ENCODE measurements around the gene CDH13. TPM values are rescaled to one million over a fixed set of nuclear protein-coding genes. Genes with fewer than 3 reads are reported as not detected.

The CDH13 gene
- total RNA-seq, 1 experiment from 2014 or later: 0.80 TPM

DNA sequence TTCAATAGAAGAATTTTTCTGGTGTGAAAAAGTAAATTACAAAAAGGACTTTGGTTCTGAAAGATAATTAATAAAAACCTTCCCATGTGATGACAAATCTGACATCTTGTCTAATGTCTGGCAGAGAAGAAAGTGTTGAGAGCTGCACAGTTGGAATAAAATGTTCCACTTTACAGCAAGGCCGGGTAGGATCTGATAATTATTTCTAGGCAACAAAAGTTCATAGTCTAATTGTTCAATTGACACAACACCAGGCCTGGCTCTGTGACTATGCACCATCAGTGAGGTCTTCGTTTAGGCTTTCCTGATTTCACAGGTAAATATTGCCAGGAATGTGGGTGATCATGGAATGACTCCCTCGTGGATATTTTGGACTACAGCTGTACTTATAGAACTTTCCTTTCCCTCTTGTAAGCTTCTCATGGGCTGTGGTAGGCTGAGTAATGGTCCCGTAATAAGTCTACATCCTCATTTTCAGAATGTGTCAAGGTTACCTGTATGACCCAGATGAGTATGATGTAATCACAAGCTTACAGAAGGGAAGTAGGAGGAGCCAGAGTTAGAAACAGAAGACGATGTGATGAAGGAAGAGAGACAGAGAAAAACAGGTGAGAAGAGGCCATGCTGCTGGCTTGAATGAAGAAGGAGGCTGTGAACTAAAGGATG is 217.0 kb downstream of the CDH13 start:
- no peak overlapping the region for H3K4me3 ChIP-seq (ENCODE audit: insufficient read depth, low read depth, low read length)
- no peaks in the 10 kb centered on the region for H3K36me3 ChIP-seq (replicated peaks; ENCODE audit: control insufficient read depth, insufficient read depth, low read length)
- no peak for DNase-seq
- no peaks in the 10 kb centered on the region for H3K27me3 ChIP-seq (ENCODE audit: control insufficient read depth, insufficient read depth, low read length)

DNA sequence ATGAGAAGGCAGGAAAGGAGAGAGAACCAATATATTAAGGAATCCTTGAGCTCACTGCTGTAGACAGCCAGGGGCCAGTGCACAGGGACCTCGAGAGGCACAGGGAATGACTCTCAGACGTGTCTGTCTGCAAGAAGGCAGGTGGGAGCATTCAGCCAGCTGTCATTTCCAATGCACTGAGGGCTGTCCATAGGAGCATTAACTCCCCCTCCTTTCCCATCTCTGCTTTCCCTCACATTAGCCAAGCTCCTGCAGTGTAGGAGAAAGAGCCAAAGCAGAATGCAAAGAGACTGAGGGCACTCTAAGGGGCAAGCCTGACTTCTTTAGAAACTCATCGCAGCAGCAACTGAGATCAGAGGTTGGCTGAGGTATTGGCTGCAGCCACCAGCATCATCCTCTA is 218.3 kb downstream of the CDH13 start:
- H3K27me3 ChIP-seq (ENCODE audit: control insufficient read depth, insufficient read depth, low read length): no peaks in the 10 kb centered on the region
- no peak for DNase-seq
- no peak overlapping the region for H3K4me3 ChIP-seq (ENCODE audit: insufficient read depth, low read depth, low read length)
- no peaks in the 10 kb centered on the region for H3K36me3 ChIP-seq (replicated peaks; ENCODE audit: control insufficient read depth, insufficient read depth, low read length)

GRCh38 chr16:82846806-82847205 is 220.0 kb downstream of the CDH13 start:
- no peak overlapping the region for H3K4me3 ChIP-seq (ENCODE audit: insufficient read depth, low read depth, low read length)
- H3K27me3 ChIP-seq (ENCODE audit: control insufficient read depth, insufficient read depth, low read length): no peaks in the 10 kb centered on the region
- DNase-seq: no peak
- H3K36me3 ChIP-seq (replicated peaks; ENCODE audit: control insufficient read depth, insufficient read depth, low read length): no peaks in the 10 kb centered on the region

DNA sequence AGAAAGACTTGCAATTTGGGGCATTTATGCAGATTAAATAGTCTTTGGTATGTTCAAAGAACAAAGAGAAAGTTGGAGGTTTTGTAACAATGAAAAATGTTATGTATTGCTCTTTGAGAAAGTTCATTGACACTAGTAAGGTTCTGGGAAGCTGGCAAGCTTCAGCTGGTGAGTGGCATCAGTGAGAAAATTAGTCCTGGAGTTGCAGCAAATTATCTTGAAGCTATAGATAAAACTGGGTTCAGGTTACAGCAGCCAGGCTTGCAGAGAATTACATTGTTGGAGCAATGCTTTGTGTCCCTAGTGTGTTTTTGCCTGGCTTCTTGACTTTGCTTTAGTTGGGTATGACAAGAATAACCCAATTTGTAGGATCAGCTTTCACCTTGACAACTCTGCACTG is 221.2 kb downstream of the CDH13 start:
- no peak for DNase-seq
- Histone ChIP-seq H3K36me3 (replicated peaks; ENCODE audit: control insufficient read depth, insufficient read depth, low read length) (no peaks in the 10 kb centered on the region), H3K4me3 (ENCODE audit: insufficient read depth, low read depth, low read length) (no peak overlapping the region), H3K27me3 (ENCODE audit: control insufficient read depth, insufficient read depth, low read length) (no peaks in the 10 kb centered on the region)

- DNase-seq: no peak
- H3K36me3 ChIP-seq (replicated peaks; ENCODE audit: control insufficient read depth, insufficient read depth, low read length): no peaks in the 10 kb centered on the region
- H3K4me3 ChIP-seq (ENCODE audit: insufficient read depth, low read depth, low read length): no peak overlapping the region
- no peaks in the 10 kb centered on the region for H3K27me3 ChIP-seq (ENCODE audit: control insufficient read depth, insufficient read depth, low read length)
Measured at GRCh38 chr16:82852388-82853008, 225.7 kb downstream of the CDH13 start.

GRCh38 chr16:82855471-82855870 is 228.7 kb downstream of the CDH13 start:
- no peak overlapping the region for H3K4me3 ChIP-seq (ENCODE audit: insufficient read depth, low read depth, low read length)
- H3K36me3 ChIP-seq (replicated peaks; ENCODE audit: control insufficient read depth, insufficient read depth, low read length): no peaks in the 10 kb centered on the region
- no peak for DNase-seq
- H3K27me3 ChIP-seq (ENCODE audit: control insufficient read depth, insufficient read depth, low read length): no peaks in the 10 kb centered on the region

- Histone ChIP-seq H3K4me3 (ENCODE audit: insufficient read depth, low read depth, low read length) (no peak overlapping the region), H3K27me3 (ENCODE audit: control insufficient read depth, insufficient read depth, low read length) (no peaks in the 10 kb centered on the region), H3K36me3 (replicated peaks; ENCODE audit: control insufficient read depth, insufficient read depth, low read length) (no peaks in the 10 kb centered on the region)
- DNase-seq: no peak
Measured at GRCh38 chr16:82857693-82858365, 231.1 kb downstream of the CDH13 start.

- Histone ChIP-seq H3K4me3 (ENCODE audit: insufficient read depth, low read depth, low read length) (no peak overlapping the region), H3K36me3 (replicated peaks; ENCODE audit: control insufficient read depth, insufficient read depth, low read length) (no peaks in the 10 kb centered on the region), H3K27me3 (ENCODE audit: control insufficient read depth, insufficient read depth, low read length) (no peaks in the 10 kb centered on the region)
- no peak for DNase-seq
Measured at GRCh38 chr16:82859662-82860061, 232.9 kb downstream of the CDH13 start.

- Histone ChIP-seq H3K36me3 (replicated peaks; ENCODE audit: control insufficient read depth, insufficient read depth, low read length) (no peaks in the 10 kb centered on the region), H3K27me3 (ENCODE audit: control insufficient read depth, insufficient read depth, low read length) (no peaks in the 10 kb centered on the region), H3K4me3 (ENCODE audit: insufficient read depth, low read depth, low read length) (no peak overlapping the region)
- no peak for DNase-seq
Measured at GRCh38 chr16:82860071-82860470, 233.3 kb downstream of the CDH13 start.

- H3K36me3 ChIP-seq (replicated peaks; ENCODE audit: control insufficient read depth, insufficient read depth, low read length): no peaks in the 10 kb centered on the region
- H3K27me3 ChIP-seq (ENCODE audit: control insufficient read depth, insufficient read depth, low read length): no peaks in the 10 kb centered on the region
- no peak for DNase-seq
- H3K4me3 ChIP-seq (ENCODE audit: insufficient read depth, low read depth, low read length): no peak overlapping the region
Measured at GRCh38 chr16:82862057-82862456, 235.3 kb downstream of the CDH13 start.

DNA sequence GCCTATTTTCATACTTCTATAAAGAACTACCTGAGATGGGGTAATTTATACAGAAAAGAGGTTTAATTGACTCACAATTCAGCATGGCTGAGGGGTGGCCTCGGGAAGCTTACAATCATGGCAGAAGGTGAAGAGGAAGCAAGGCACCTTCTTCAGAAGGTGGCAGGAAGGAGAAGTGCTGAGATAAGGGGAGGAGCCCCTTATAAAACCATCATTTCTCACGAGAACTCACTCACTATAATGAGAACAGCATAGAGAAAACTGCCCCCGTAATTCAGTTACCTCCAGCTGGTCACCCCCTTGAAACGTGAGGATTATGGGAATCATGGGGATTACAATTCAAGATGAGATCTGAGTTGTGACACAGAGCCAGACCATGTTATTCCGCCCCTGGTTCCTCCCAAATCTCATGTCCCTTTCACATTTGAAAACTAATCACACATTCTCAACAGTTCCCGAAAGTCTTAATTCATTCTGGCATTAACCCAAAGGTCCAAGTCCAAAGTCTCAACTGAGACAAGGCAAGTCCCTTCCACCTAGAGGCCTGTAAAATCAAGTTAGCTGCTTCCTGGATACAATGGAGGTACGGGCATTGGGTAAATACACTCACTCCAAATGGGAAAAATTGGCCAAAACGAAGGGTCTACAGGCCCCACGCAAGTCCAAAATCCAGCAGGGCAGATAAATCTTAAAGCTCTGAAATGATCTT is 237.7 kb downstream of the CDH13 start:
- no peaks in the 10 kb centered on the region for H3K27me3 ChIP-seq (ENCODE audit: control insufficient read depth, insufficient read depth, low read length)
- H3K4me3 ChIP-seq (ENCODE audit: insufficient read depth, low read depth, low read length): no peak overlapping the region
- no peak for DNase-seq
- H3K36me3 ChIP-seq (replicated peaks; ENCODE audit: control insufficient read depth, insufficient read depth, low read length): no peaks in the 10 kb centered on the region

DNA sequence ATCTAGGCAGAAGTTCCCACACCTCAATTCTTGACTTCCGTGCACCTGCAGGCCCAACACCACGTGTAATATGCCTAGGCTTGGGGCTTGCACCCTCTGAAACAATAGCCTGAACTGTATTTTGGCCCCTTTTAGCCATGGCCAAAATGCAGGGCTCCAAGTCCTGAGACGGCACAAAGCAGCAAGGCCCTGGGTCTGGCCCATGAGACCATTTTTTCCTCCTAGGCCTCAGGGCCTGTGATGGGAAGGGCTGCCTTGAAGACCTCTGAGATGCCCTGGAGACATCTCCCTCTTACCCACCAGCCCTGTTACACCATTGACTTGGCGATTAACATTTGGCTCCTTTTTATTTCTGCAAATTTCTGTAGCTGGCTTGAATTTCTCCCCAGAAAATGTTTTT is 238.6 kb downstream of the CDH13 start:
- Histone ChIP-seq H3K27me3 (ENCODE audit: control insufficient read depth, insufficient read depth, low read length) (no peaks in the 10 kb centered on the region), H3K36me3 (replicated peaks; ENCODE audit: control insufficient read depth, insufficient read depth, low read length) (no peaks in the 10 kb centered on the region), H3K4me3 (ENCODE audit: insufficient read depth, low read depth, low read length) (no peak overlapping the region)
- no peak for DNase-seq

DNA sequence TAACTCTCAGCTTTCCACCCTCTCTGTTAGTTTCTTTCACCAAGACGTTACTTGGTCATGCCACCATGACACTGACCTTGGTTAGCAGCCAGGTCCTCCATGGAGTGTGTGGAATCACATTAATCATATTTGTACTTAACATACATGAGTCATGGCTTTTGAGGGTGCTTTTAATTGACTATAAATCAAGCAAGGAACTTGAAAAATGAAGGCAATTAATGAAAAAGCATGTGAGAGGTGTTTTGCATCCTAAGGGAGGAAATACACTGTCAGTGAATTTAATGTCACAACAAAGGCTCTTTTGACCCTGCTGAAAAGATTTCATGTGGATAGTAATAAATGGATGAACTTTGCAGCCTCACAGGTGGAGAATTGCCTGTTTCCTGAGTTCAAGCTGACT is 240.7 kb downstream of the CDH13 start:
- Histone ChIP-seq H3K4me3 (ENCODE audit: insufficient read depth, low read depth, low read length) (no peak overlapping the region), H3K36me3 (replicated peaks; ENCODE audit: control insufficient read depth, insufficient read depth, low read length) (no peaks in the 10 kb centered on the region), H3K27me3 (ENCODE audit: control insufficient read depth, insufficient read depth, low read length) (no peaks in the 10 kb centered on the region)
- no peak for DNase-seq

DNA sequence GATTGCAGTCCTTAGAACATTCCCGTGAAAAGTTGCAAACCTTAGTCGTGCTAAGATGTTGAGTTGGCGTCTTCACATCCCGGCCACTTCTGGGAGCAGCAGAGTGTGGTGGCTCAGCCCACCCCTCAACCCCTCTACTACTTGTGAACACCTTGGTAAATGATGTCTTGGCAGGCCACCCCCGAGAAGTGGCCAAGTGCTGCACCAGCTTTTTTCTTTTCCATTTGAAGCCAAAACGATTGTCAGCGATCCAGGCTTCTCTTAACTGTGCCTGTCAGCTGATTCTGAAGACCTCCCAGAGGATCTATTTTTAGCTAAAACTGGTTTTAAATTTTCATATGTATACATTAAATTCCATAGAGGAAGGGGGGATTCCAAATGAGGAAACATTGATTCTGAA is 247.5 kb downstream of the CDH13 start:
- no peak for DNase-seq
- Histone ChIP-seq H3K4me3 (ENCODE audit: insufficient read depth, low read depth, low read length) (no peak overlapping the region), H3K27me3 (ENCODE audit: control insufficient read depth, insufficient read depth, low read length) (no peaks in the 10 kb centered on the region), H3K36me3 (replicated peaks; ENCODE audit: control insufficient read depth, insufficient read depth, low read length) (no peaks in the 10 kb centered on the region)

DNA sequence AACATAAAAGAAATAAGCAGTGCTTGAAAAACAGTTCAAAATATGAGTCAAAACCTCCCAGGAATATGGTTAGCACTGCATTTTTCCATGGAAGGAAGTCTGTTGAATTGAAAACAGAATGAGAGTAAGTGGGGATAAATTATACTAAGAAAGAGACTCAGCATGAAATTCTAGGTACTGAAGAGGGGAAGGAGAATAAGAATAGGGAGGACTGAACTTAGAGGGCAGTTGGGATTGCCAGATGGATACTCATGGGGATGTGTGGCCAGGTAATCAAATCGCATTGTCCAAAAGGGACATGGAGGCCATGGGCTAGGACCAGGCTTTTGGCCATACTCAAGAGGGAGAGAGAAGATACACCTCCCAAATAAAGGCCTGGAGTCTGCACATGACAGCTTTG is 247.9 kb downstream of the CDH13 start:
- H3K4me3 ChIP-seq (ENCODE audit: insufficient read depth, low read depth, low read length): no peak overlapping the region
- H3K27me3 ChIP-seq (ENCODE audit: control insufficient read depth, insufficient read depth, low read length): no peaks in the 10 kb centered on the region
- no peaks in the 10 kb centered on the region for H3K36me3 ChIP-seq (replicated peaks; ENCODE audit: control insufficient read depth, insufficient read depth, low read length)
- no peak for DNase-seq
